Raji (cell line): Measurements from ENCODE around the gene ZDHHC21.

Source experiments
- POLR2A ChIP-seq: IDR thresholded peaks from 2 replicates; pipeline ENCODE4 v1.6.1; 2011; ENCODE audit warnings: low read depth, low read length, control low read depth; ENCODE audit not compliant: insufficient read depth

The ZDHHC21 gene

GRCh38 chr9:14584571-14584970 is 108.7 kb downstream of the ZDHHC21 start:
- TF ChIP-seq POLR2A: no peak

GRCh38 chr9:14578030-14578429 is 115.2 kb downstream of the ZDHHC21 start:
- TF ChIP-seq POLR2A: no peak

GRCh38 chr9:14574173-14574572 is 119.1 kb downstream of the ZDHHC21 start:
- no peak for TF ChIP-seq POLR2A

GRCh38 chr9:14573319-14573718 is 119.9 kb downstream of the ZDHHC21 start:
- no peak for TF ChIP-seq POLR2A

DNA sequence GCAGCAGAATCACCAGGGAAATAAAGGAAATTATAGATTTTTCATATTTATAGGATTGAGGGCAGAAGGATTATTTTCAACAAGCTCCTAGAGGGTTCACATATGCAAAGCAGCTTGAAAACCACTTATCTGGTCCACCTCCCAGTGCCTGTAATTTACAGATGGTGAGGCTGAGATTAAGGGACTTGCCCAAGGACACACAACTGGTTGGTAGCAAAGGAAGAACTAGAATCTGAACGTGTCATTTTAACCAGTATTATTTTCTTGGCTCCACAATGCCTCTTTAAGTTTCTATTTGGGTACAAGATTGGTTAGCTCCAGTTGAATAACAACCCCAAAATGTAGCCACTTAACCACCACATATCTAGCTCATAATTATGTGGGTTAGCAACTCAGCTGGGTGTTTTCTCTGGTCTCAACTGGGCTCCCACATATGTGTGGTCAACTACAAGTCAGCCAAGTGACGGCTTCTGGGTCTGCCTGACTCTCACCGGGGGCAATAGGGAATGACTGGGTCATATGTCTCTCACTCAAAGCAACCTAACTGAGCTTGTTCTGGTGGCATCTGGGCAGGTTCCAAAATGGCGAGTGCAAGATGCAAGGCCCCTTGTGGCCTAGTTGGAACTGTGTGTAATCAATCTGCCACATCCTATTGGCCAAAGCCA is 127.7 kb downstream of the ZDHHC21 start:
- TF ChIP-seq POLR2A: no peak

DNA sequence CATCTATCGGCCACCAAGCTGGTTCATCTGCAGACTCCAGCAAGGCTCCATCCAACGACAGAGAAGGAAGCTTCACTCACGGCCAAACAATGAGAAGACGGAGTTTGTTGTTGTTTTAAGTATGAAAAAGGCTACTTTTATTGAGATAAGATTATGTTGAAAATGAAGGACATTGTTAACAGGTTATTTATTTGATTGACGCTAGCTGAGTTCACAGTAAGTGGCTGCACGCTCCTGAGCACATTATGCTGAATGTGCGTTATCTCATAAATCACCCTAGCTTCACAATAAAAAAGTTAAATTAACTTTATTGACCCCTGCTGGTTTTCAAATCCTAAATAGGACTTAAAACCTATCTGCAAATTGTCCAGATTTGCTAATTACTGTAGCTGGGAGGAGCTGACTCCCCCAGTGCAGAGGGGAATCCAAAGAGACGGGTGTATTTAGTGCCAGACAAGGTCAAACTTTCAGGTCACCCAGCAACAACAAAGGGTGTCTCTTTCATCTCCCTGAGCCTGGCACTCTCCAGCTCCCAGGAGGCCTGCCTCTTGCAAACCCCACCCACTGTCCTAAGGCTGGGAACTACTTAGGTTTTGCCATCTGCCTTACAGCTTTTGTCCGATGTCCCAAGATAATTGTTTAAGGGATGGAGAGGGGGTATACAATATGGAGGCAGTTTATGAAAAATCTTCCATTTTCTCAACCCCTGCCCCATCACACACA is 129.2 kb downstream of the ZDHHC21 start:
- TF ChIP-seq POLR2A: no peak

GRCh38 chr9:14561929-14562405 is 131.3 kb downstream of the ZDHHC21 start:
- no peak for TF ChIP-seq POLR2A
